ENCODE measurements around the gene LCN1. TPM values are rescaled to one million over a fixed set of nuclear protein-coding genes. Genes with fewer than 3 reads are reported as not detected.

The LCN1 gene
- total and polyA plus RNA-seq, 2 of the 8 experiments (the other 6 are each of a cell fraction or from before 2014, with no cell fraction given): not detected

- TF ChIP-seq SAP30 (IDR thresholded peaks at IDR 0.05; ENCODE audit: insufficient read depth, insufficient replicate concordance, low read length): no peak
- TF ChIP-seq CHD2 (IDR thresholded peaks at IDR 0.05; ENCODE audit: low read length): no peak
- no peak for TF ChIP-seq JUN (IDR thresholded peaks at IDR 0.05; ENCODE audit: low read depth, low read length)
- no peak for TF ChIP-seq GTF2F1 (IDR thresholded peaks at IDR 0.05; ENCODE audit: borderline replicate concordance, low read depth, low read length)
- no peak for TF ChIP-seq NRF1 (IDR thresholded peaks at IDR 0.05; ENCODE audit: low read depth, low read length)
- TF ChIP-seq TAF7 (optimal IDR thresholded peaks at IDR 0.05; ENCODE audit: borderline replicate concordance, low read depth, low read length): no peak
- TF ChIP-seq BRCA1 (IDR thresholded peaks at IDR 0.05; ENCODE audit: low read depth, low read length): no peak
- no peak for TF ChIP-seq FOSL1 (IDR thresholded peaks at IDR 0.05; ENCODE audit: insufficient read depth, low read depth, low read length)
Measured at GRCh38 chr9:135525241-135526088, 4.2 kb downstream of the LCN1 start (continued).

All from H1 (cell line).